Stimulated activated CD4-positive, alpha-beta T cell treated with anti-CD3 and anti-CD28 coated beads, Interleukin-4, amount 100 ng/mL, for 1 hour (primary cell): ENCODE data around the gene RNF130.
"Not testable (repeated sequence)": the region's sequence is repeated elsewhere in the genome, so short reads cannot be mapped to it uniquely, and the experiment has no call there.

ENCODE experiments used
- DNase-seq: peaks from one replicate; pipeline ENCODE4 v3.0.0-alpha.2; 2020

Gene RNF130

GRCh38 chr5:180101451-180102105, 30.0 kb upstream of the RNF130 start:
- DNase-seq: no peak

- no peak for DNase-seq
Observed at GRCh38 chr5:180100621-180101450, 29.3 kb upstream of the RNF130 start.

GRCh38 chr5:180099733-180100611, 28.4 kb upstream of the RNF130 start:
- DNase-seq: no peak

- no peak for DNase-seq
Observed at GRCh38 chr5:180098991-180099732, 27.6 kb upstream of the RNF130 start.

GRCh38 chr5:180098526-180098925, 27.0 kb upstream of the RNF130 start:
- no peak for DNase-seq

GRCh38 chr5:180097926-180098325, 26.4 kb upstream of the RNF130 start:
- DNase-seq: no peak

GRCh38 chr5:180097163-180097894, 25.8 kb upstream of the RNF130 start:
- no peak for DNase-seq

GRCh38 chr5:180096616-180097015, 25.1 kb upstream of the RNF130 start:
- DNase-seq: no peak

GRCh38 chr5:180095545-180095944, 24.0 kb upstream of the RNF130 start:
- DNase-seq: no peak

GRCh38 chr5:180093651-180094382, 22.3 kb upstream of the RNF130 start:
- no peak for DNase-seq

- no peak for DNase-seq
Observed at GRCh38 chr5:180093241-180093640, 21.7 kb upstream of the RNF130 start.

GRCh38 chr5:180090769-180091546, 19.4 kb upstream of the RNF130 start:
- no peak for DNase-seq

- peak; percentile 82 for DNase-seq
Observed at GRCh38 chr5:180090098-180090768, 18.7 kb upstream of the RNF130 start.

GRCh38 chr5:180089628-180090027, 18.1 kb upstream of the RNF130 start:
- DNase-seq: not testable (repeated sequence)

GRCh38 chr5:180088561-180088960, 17.0 kb upstream of the RNF130 start:
- DNase-seq: no peak

- DNase-seq: no peak
Observed at GRCh38 chr5:180086816-180087399, 15.3 kb upstream of the RNF130 start.

GRCh38 chr5:180085837-180086236, 14.3 kb upstream of the RNF130 start:
- DNase-seq: no peak

GRCh38 chr5:180084638-180085561, 13.3 kb upstream of the RNF130 start:
- DNase-seq: no peak
